ENCODE measurements around the gene ANKRD33B. TPM values are rescaled to one million over a fixed set of nuclear protein-coding genes. Genes with fewer than 3 reads are reported as not detected.

Gene ANKRD33B
- total and polyA plus RNA-seq, 9 of the 15 experiments (the other 6 are each of a cell fraction or from before 2014, with no cell fraction given) = 0.10 to 1.7 (median 0.40) TPM

DNA sequence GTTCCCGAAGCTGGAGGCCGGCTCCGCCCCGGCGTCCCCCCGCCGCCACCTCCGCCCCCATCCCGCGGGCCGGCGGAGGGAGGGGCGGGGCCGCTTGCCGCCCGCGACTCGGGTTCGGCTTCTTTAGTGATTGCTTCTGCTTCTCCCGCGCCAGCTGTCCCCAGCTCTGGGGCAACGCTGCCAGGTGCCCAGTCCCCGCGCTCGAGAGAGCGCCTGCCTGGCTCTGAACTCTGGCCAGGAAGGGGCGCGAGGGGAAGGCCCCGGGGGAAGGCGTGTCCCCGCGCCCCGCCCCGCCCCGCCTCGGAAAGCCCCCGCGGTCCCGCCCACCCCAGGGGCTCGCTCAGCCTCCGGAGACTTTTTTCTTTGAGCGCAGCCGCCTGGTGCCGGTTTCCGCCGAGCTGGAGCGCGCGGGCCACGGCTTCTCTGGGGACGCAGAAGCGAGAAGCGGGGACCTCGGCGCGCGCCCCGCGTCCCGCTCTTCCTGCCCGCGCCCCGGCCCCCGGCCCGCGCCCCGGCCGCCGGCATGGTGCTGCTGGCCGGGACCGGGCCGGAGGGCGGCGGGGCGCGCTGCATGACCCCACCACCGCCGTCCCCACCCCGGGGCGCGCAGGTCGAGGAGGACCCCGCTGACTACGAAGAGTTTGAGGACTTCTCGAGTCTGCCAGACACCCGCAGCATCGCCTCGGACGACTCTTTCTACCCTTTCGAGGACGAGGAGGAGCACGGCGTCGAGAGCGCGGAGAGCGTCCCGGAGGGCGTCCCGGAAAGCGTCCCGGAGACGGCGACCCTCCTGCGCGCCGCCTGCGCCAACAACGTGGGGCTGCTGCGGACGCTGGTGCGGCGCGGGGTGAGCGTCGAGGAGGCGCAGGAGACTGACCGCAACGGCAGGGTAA lies at the start of gene ANKRD33B (continued):
- TF ChIP-seq, protein P1, sequence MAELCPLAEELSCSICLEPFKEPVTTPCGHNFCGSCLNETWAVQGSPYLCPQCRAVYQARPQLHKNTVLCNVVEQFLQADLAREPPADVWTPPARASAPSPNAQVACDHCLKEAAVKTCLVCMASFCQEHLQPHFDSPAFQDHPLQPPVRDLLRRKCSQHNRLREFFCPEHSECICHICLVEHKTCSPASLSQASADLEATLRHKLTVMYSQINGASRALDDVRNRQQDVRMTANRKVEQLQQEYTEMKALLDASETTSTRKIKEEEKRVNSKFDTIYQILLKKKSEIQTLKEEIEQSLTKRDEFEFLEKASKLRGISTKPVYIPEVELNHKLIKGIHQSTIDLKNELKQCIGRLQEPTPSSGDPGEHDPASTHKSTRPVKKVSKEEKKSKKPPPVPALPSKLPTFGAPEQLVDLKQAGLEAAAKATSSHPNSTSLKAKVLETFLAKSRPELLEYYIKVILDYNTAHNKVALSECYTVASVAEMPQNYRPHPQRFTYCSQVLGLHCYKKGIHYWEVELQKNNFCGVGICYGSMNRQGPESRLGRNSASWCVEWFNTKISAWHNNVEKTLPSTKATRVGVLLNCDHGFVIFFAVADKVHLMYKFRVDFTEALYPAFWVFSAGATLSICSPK (IDR thresholded peaks at IDR 0.05; ENCODE audit: borderline replicate concordance) = no peak
- TF ChIP-seq, protein P2, sequence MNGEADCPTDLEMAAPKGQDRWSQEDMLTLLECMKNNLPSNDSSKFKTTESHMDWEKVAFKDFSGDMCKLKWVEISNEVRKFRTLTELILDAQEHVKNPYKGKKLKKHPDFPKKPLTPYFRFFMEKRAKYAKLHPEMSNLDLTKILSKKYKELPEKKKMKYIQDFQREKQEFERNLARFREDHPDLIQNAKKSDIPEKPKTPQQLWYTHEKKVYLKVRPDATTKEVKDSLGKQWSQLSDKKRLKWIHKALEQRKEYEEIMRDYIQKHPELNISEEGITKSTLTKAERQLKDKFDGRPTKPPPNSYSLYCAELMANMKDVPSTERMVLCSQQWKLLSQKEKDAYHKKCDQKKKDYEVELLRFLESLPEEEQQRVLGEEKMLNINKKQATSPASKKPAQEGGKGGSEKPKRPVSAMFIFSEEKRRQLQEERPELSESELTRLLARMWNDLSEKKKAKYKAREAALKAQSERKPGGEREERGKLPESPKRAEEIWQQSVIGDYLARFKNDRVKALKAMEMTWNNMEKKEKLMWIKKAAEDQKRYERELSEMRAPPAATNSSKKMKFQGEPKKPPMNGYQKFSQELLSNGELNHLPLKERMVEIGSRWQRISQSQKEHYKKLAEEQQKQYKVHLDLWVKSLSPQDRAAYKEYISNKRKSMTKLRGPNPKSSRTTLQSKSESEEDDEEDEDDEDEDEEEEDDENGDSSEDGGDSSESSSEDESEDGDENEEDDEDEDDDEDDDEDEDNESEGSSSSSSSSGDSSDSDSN (IDR thresholded peaks at IDR 0.05; ENCODE audit: borderline replicate concordance in 1 of 2, low read depth in 2 of 2, low read length in 2 of 2) = peak in 1 of 2 experiments; percentile 37; a peak in 1 of 4 replicates
- TF ChIP-seq, protein P3, sequence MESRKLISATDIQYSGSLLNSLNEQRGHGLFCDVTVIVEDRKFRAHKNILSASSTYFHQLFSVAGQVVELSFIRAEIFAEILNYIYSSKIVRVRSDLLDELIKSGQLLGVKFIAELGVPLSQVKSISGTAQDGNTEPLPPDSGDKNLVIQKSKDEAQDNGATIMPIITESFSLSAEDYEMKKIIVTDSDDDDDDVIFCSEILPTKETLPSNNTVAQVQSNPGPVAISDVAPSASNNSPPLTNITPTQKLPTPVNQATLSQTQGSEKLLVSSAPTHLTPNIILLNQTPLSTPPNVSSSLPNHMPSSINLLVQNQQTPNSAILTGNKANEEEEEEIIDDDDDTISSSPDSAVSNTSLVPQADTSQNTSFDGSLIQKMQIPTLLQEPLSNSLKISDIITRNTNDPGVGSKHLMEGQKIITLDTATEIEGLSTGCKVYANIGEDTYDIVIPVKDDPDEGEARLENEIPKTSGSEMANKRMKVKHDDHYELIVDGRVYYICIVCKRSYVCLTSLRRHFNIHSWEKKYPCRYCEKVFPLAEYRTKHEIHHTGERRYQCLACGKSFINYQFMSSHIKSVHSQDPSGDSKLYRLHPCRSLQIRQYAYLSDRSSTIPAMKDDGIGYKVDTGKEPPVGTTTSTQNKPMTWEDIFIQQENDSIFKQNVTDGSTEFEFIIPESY (CRISPR knock-in tag; IDR thresholded peaks at IDR 0.05) = 0 out of 2 replicates have a peak, but pooled peaks have one; percentile 5
- TF ChIP-seq MAZ (CRISPR knock-in tag; conservative IDR thresholded peaks at IDR 0.05 in 1 of 2, IDR thresholded peaks at IDR 0.05 in 1 of 2) (peak; percentile 15 to 59; a peak in 3 of 4 replicates), KDM2B (CRISPR knock-in tag; IDR thresholded peaks at IDR 0.05) (peak; percentile 74; the same call in 1 of the 2 replicates), SMARCA5 (IDR thresholded peaks at IDR 0.05) (no peak), RBFOX2 (IDR thresholded peaks at IDR 0.05; ENCODE audit: low read depth, low read length) (peak; percentile 52; the same call in 1 of the 2 replicates), HNRNPLL (IDR thresholded peaks at IDR 0.05; ENCODE audit: low read depth, low read length, poor library complexity, severe bottlenecking) (peak; percentile 93), IRF2 (CRISPR knock-in tag; IDR thresholded peaks at IDR 0.05) (no peak)
- TF ChIP-seq, protein P4, sequence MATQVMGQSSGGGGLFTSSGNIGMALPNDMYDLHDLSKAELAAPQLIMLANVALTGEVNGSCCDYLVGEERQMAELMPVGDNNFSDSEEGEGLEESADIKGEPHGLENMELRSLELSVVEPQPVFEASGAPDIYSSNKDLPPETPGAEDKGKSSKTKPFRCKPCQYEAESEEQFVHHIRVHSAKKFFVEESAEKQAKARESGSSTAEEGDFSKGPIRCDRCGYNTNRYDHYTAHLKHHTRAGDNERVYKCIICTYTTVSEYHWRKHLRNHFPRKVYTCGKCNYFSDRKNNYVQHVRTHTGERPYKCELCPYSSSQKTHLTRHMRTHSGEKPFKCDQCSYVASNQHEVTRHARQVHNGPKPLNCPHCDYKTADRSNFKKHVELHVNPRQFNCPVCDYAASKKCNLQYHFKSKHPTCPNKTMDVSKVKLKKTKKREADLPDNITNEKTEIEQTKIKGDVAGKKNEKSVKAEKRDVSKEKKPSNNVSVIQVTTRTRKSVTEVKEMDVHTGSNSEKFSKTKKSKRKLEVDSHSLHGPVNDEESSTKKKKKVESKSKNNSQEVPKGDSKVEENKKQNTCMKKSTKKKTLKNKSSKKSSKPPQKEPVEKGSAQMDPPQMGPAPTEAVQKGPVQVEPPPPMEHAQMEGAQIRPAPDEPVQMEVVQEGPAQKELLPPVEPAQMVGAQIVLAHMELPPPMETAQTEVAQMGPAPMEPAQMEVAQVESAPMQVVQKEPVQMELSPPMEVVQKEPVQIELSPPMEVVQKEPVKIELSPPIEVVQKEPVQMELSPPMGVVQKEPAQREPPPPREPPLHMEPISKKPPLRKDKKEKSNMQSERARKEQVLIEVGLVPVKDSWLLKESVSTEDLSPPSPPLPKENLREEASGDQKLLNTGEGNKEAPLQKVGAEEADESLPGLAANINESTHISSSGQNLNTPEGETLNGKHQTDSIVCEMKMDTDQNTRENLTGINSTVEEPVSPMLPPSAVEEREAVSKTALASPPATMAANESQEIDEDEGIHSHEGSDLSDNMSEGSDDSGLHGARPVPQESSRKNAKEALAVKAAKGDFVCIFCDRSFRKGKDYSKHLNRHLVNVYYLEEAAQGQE (IDR thresholded peaks at IDR 0.05; ENCODE audit: borderline replicate concordance) = peak; percentile 24; the same call in 1 of the 2 replicates
- TF ChIP-seq, protein P4 (CRISPR knock-in tag; IDR thresholded peaks at IDR 0.05; ENCODE audit: low read depth) = no peak

Measured in K562 (cell line).